ENCODE measurements around the gene PCDHA1.

GRCh38 chr5:141042555-141042954, 256.6 kb downstream of the PCDHA1 start:
- no peak for TF ChIP-seq CTCF (IDR thresholded peaks at IDR 0.05)
- no peak for TF ChIP-seq TCF7L2 (IDR thresholded peaks at IDR 0.05; ENCODE audit: low read depth, low read length)
- TF ChIP-seq REST (IDR thresholded peaks at IDR 0.05; ENCODE audit: insufficient read depth in 1 of 2, low read depth in 2 of 2, low read length in 1 of 2): no peak
- no peak for TF ChIP-seq SIN3A (IDR thresholded peaks at IDR 0.05; ENCODE audit: borderline replicate concordance, insufficient read depth, low read depth, low read length)
- no peak for TF ChIP-seq POLR2AphosphoS5 (IDR thresholded peaks at IDR 0.05; ENCODE audit: low read depth, low read length)
